GM12874 (cell line): ENCODE measurements around the gene HMGCS2.

Experiments
- CTCF ChIP-seq: IDR thresholded peaks from 2 replicates; pipeline ENCODE4 v1.5.1; 2011; ENCODE audit warnings: low read depth, mild to moderate bottlenecking, control low read depth, low read length, moderate library complexity; ENCODE audit not compliant: insufficient read depth

HMGCS2 gene

DNA sequence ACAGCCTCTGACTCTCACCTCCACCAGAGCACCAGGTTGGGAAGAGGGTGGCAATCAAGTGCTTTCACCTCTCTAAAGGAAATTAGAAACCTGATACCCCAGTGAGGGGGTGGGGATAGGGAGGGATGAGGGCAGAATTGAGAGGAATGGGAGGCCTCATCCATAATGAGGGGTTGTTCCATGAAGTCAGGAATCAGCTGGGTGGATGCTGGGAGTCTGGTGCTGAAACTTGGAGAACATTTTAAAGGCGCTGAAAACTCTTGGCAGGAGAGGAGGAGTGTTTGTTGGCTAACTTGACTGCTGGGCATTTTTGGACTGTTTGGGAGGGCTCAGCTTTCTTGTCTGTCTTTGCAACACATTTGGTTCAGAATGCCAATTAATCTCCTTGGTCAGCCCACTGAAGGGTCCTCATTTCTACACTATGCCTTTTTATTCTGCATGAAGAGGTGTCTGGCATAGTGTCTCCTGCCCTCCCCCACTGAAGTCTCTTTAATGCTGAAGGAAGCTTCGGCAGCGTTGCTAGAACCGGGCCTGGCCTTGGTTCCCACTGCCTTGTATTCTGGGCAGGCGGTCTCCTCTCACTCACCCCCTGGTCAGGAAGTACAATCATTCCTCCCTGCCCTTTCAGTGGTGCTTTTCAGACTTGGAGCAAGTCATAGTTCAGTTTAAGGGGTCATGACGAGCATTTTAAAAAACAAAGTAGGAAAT lies 54.8 kb downstream of the HMGCS2 start:
- no peak for TF ChIP-seq CTCF

DNA sequence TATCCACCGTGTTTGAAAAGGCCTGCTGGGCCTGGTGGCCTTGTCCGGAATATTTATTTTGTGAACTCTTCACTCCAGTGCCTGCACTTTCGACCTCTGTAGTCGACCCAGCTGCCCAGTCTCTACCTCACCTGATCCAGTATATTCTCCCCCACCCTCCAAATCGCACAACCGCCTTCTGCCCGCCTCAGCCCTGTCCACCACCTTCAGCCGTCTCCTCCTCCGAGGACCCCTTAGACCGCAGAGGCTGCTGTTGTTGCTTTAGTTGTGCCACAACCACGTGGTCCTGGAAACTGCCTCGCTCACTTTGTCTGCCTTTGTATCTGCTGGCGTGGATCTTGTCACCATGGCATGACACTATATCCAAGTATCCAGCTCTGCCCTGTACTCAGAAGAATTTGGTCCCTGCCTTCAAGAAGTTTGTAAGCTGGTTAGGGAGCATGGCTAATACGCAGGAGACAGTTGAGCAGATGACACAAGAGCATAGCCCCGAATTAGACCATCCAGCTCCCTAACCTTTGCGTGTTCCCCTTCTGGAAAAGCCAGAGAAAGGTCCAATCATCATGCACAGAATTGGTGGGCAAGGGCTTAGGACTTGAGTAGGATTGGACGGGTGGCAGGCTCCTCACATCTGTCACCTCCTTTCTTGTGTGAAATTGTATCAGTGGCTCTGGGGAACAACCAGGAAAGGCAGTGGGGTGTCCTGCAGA lies 55.5 kb downstream of the HMGCS2 start:
- no peak for TF ChIP-seq CTCF

- no peak for TF ChIP-seq CTCF
These were observed 56.2 kb downstream of the HMGCS2 start for GRCh38 chr1:119712342-119713038.

- TF ChIP-seq CTCF = no peak
These were observed 56.8 kb downstream of the HMGCS2 start, which contains the start of gene PHGDH for GRCh38 chr1:119711804-119712341. Gene PHGDH, plus strand, starts transcription at chr1:119711934. Its CDS starts 89 bp downstream, at chr1:119712023.

DNA sequence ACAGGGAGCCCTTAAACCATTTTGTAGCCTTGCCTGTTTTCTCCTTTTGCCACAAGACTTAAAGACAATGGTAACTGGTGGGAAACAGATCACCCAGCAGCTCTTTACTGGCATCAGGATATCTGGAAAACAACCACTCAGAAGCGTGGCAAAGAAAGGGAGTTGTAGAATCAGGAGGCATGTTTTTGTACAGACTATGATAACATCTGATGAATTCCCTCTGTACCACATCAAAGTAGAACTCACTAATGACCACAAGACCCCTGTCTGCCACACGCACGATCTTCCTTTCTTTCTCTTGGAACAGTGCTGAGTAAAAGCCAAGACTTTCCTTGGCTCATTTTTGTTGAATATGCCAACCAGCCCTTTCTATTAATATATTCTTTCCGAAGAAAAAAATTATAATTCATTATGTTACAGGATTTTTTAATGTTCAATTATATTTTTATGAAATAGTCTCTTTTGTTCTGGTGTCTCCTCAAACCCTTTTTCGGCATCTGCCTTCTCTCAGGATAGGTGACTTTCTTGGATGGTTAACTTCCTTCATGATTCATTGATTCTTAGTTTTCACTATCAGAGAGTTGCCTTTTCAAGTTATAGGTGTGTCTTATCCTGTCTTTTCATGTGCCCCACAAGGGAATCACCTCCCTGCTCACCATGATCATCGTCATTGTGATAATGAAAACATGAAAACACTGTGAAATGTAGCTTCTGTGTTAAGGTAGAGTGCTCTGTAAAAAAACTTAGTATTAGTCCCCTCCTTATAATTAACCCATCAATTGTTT lies 64.8 kb downstream of the HMGCS2 start:
- TF ChIP-seq CTCF = no peak

- no peak for TF ChIP-seq CTCF
These were observed 66.3 kb downstream of the HMGCS2 start for GRCh38 chr1:119702384-119702783.
